Lower leg skin (tissue), 3 donors: Measurements from ENCODE around the gene SLX4IP.

ENCODE experiments used
- CTCF ChIP-seq, 3 donors: fragments of 450-650 bp; IDR thresholded peaks; one replicate each; pipeline ENCODE4 v1.5.1; 2016; ENCODE audit warnings: antibody characterized with exemption in 3 of 3, mild to moderate bottlenecking in 3 of 3, moderate library complexity in 2 of 3
- POLR2A ChIP-seq, 2 donors: fragments of 450-650 bp; IDR thresholded peaks; one replicate each; pipeline ENCODE4 v1.6.1; 2016 to 2017; ENCODE audit warnings: antibody characterized with exemption in 2 of 2, mild to moderate bottlenecking in 1 of 2, moderate library complexity in 1 of 2

- no peak for TF ChIP-seq CTCF (IDR thresholded peaks at IDR 0.05)
- no peak for TF ChIP-seq POLR2A (IDR thresholded peaks at IDR 0.05)
Observed at GRCh38 chr20:10524643-10525042, 89.5 kb downstream of the SLX4IP start.
